ENCODE measurements around the gene ELFN1.

ELFN1 gene

GRCh38 chr7:1691601-1692514, 21.8 kb downstream of the ELFN1 start:
- DNase-seq: no peak
- Histone ChIP-seq H2AK5ac (ENCODE audit: low read length) (no peak overlapping the region), H3K4me2 (ENCODE audit: low read length) (no peak overlapping the region), H2BK5ac (ENCODE audit: low read length) (no peak overlapping the region), H4K8ac (ENCODE audit: low read depth, low read length) (no peak overlapping the region), H3K23ac (ENCODE audit: low read length) (no peak overlapping the region), H2BK15ac (replicated peaks; ENCODE audit: low read depth) (no peak overlapping the region), H3K18ac (ENCODE audit: low read length) (no peak overlapping the region), H3K4me3 (ENCODE audit: low read length) (no peak overlapping the region), H4K5ac (ENCODE audit: low read length) (no peak overlapping the region), H3K79me1 (ENCODE audit: low read length) (no peaks in the 10 kb centered on the region), H3K4ac (ENCODE audit: low read depth, low read length) (no peak overlapping the region), H3K4me1 (ENCODE audit: control insufficient read depth, low read depth, low read length) (no peaks in the 10 kb centered on the region), H3K9ac (ENCODE audit: low read length) (no peak overlapping the region), H3K27ac (ENCODE audit: low read depth, low read length) (no peak overlapping the region), H3K36me3 (ENCODE audit: control insufficient read depth, insufficient read depth, low read length) (no peaks in the 10 kb centered on the region), H2BK120ac (ENCODE audit: low read depth, low read length) (no peak overlapping the region), H3K79me2 (ENCODE audit: control insufficient read depth, insufficient read depth, low read length) (no peaks in the 10 kb centered on the region), H3K27me3 (ENCODE audit: insufficient read depth, low read length, poor library complexity) (no peaks in the 10 kb centered on the region), H3K56ac (ENCODE audit: low read length) (no peak overlapping the region)
- no CpG with 5 or more reads among the region's 27 CpGs for WGBS (ENCODE audit: extremely low coverage, insufficient coverage, low lambda C conversion rate)

- Histone ChIP-seq H3K23ac (ENCODE audit: low read length) (no peak overlapping the region), H3K9ac (ENCODE audit: low read length) (no peak overlapping the region), H2AK5ac (ENCODE audit: low read length) (no peak overlapping the region), H3K4me1 (ENCODE audit: control insufficient read depth, low read depth, low read length) (peaks cover 2% of the 10 kb centered on the region), H3K4me3 (ENCODE audit: low read length) (no peak overlapping the region), H3K36me3 (ENCODE audit: control insufficient read depth, insufficient read depth, low read length) (no peaks in the 10 kb centered on the region), H3K79me1 (ENCODE audit: low read length) (no peaks in the 10 kb centered on the region), H3K56ac (ENCODE audit: low read length) (no peak overlapping the region), H2BK120ac (ENCODE audit: low read depth, low read length) (no peak overlapping the region), H2BK5ac (ENCODE audit: low read length) (no peak overlapping the region), H3K79me2 (ENCODE audit: control insufficient read depth, insufficient read depth, low read length) (no peaks in the 10 kb centered on the region), H3K4ac (ENCODE audit: low read depth, low read length) (no peak overlapping the region), H2BK15ac (replicated peaks; ENCODE audit: low read depth) (no peak overlapping the region), H3K4me2 (ENCODE audit: low read length) (no peak overlapping the region), H3K27ac (ENCODE audit: low read depth, low read length) (no peak overlapping the region), H4K8ac (ENCODE audit: low read depth, low read length) (no peak overlapping the region), H4K5ac (ENCODE audit: low read length) (no peak overlapping the region), H3K27me3 (ENCODE audit: insufficient read depth, low read length, poor library complexity) (no peaks in the 10 kb centered on the region), H3K18ac (ENCODE audit: low read length) (no peak overlapping the region)
- WGBS (ENCODE audit: extremely low coverage, insufficient coverage, low lambda C conversion rate): no CpG with 5 or more reads among the region's 27 CpGs
- no peak for DNase-seq
Measured at GRCh38 chr7:1692515-1693418, 22.7 kb downstream of the ELFN1 start.

GRCh38 chr7:1693419-1693990, 23.4 kb downstream of the ELFN1 start:
- H3K36me3 ChIP-seq (ENCODE audit: control insufficient read depth, insufficient read depth, low read length): no peaks in the 10 kb centered on the region
- no CpG with 5 or more reads among the region's 25 CpGs for WGBS (ENCODE audit: extremely low coverage, insufficient coverage, low lambda C conversion rate)

GRCh38 chr7:1693991-1694524, 24.0 kb downstream of the ELFN1 start:
- Histone ChIP-seq H2BK5ac (ENCODE audit: low read length) (no peak overlapping the region), H2AK5ac (ENCODE audit: low read length) (no peak overlapping the region), H3K9ac (ENCODE audit: low read length) (no peak overlapping the region), H3K27ac (ENCODE audit: low read depth, low read length) (no peak overlapping the region), H2BK15ac (replicated peaks; ENCODE audit: low read depth) (no peak overlapping the region), H3K56ac (ENCODE audit: low read length) (no peak overlapping the region), H2BK120ac (ENCODE audit: low read depth, low read length) (no peak overlapping the region), H3K79me2 (ENCODE audit: control insufficient read depth, insufficient read depth, low read length) (no peaks in the 10 kb centered on the region), H3K27me3 (ENCODE audit: insufficient read depth, low read length, poor library complexity) (no peaks in the 10 kb centered on the region), H3K23ac (ENCODE audit: low read length) (no peak overlapping the region), H3K18ac (ENCODE audit: low read length) (no peak overlapping the region), H4K5ac (ENCODE audit: low read length) (no peak overlapping the region), H3K79me1 (ENCODE audit: low read length) (no peaks in the 10 kb centered on the region), H3K4ac (ENCODE audit: low read depth, low read length) (no peak overlapping the region), H3K36me3 (ENCODE audit: control insufficient read depth, insufficient read depth, low read length) (no peaks in the 10 kb centered on the region), H3K4me1 (ENCODE audit: control insufficient read depth, low read depth, low read length) (peaks cover 4% of the 10 kb centered on the region), H3K4me2 (ENCODE audit: low read length) (no peak overlapping the region), H4K8ac (ENCODE audit: low read depth, low read length) (no peak overlapping the region), H3K4me3 (ENCODE audit: low read length) (no peak overlapping the region)
- DNase-seq: peak; percentile 95
- no CpG with 5 or more reads among the region's 16 CpGs for WGBS (ENCODE audit: extremely low coverage, insufficient coverage, low lambda C conversion rate)

More at GRCh38 chr7:1693419-1693990, 23.4 kb downstream of the ELFN1 start:
- H3K18ac ChIP-seq (ENCODE audit: low read length): no peak overlapping the region
- no peak overlapping the region for H2BK15ac ChIP-seq (replicated peaks; ENCODE audit: low read depth)
- no peak overlapping the region for H3K4me2 ChIP-seq (ENCODE audit: low read length)
- H4K8ac ChIP-seq (ENCODE audit: low read depth, low read length): no peak overlapping the region
- no peak overlapping the region for H3K9ac ChIP-seq (ENCODE audit: low read length)
- no peaks in the 10 kb centered on the region for H3K27me3 ChIP-seq (ENCODE audit: insufficient read depth, low read length, poor library complexity)
- no peaks in the 10 kb centered on the region for H3K79me2 ChIP-seq (ENCODE audit: control insufficient read depth, insufficient read depth, low read length)
- H4K5ac ChIP-seq (ENCODE audit: low read length): no peak overlapping the region
- no peak overlapping the region for H2AK5ac ChIP-seq (ENCODE audit: low read length)
- H3K4me3 ChIP-seq (ENCODE audit: low read length): no peak overlapping the region
- no peak overlapping the region for H3K56ac ChIP-seq (ENCODE audit: low read length)
- H3K4ac ChIP-seq (ENCODE audit: low read depth, low read length): no peak overlapping the region
- H3K27ac ChIP-seq (ENCODE audit: low read depth, low read length): no peak overlapping the region
- H2BK5ac ChIP-seq (ENCODE audit: low read length): no peak overlapping the region
- no peak overlapping the region for H2BK120ac ChIP-seq (ENCODE audit: low read depth, low read length)
- no peaks in the 10 kb centered on the region for H3K79me1 ChIP-seq (ENCODE audit: low read length)
- H3K4me1 ChIP-seq (ENCODE audit: control insufficient read depth, low read depth, low read length): peaks cover 4% of the 10 kb centered on the region
- H3K23ac ChIP-seq (ENCODE audit: low read length): no peak overlapping the region
- DNase-seq: no peak

GRCh38 chr7:1694611-1695511, 24.8 kb downstream of the ELFN1 start:
- H3K23ac ChIP-seq (ENCODE audit: low read length): no peak overlapping the region
- no peak overlapping the region for H4K8ac ChIP-seq (ENCODE audit: low read depth, low read length)
- no peaks in the 10 kb centered on the region for H3K27me3 ChIP-seq (ENCODE audit: insufficient read depth, low read length, poor library complexity)
- H3K36me3 ChIP-seq (ENCODE audit: control insufficient read depth, insufficient read depth, low read length): no peaks in the 10 kb centered on the region
- H3K79me1 ChIP-seq (ENCODE audit: low read length): no peaks in the 10 kb centered on the region
- no peak overlapping the region for H2BK120ac ChIP-seq (ENCODE audit: low read depth, low read length)
- DNase-seq: no peak
- no peak overlapping the region for H3K9ac ChIP-seq (ENCODE audit: low read length)
- H2BK5ac ChIP-seq (ENCODE audit: low read length): no peak overlapping the region
- H3K18ac ChIP-seq (ENCODE audit: low read length): no peak overlapping the region
- no peak overlapping the region for H3K4me2 ChIP-seq (ENCODE audit: low read length)
- H3K56ac ChIP-seq (ENCODE audit: low read length): no peak overlapping the region
- no peak overlapping the region for H2AK5ac ChIP-seq (ENCODE audit: low read length)
- no peak overlapping the region for H4K5ac ChIP-seq (ENCODE audit: low read length)
- H3K27ac ChIP-seq (ENCODE audit: low read depth, low read length): no peak overlapping the region
- WGBS (ENCODE audit: extremely low coverage, insufficient coverage, low lambda C conversion rate): no CpG with 5 or more reads among the region's 31 CpGs
- H3K4ac ChIP-seq (ENCODE audit: low read depth, low read length): no peak overlapping the region
- H3K4me3 ChIP-seq (ENCODE audit: low read length): no peak overlapping the region
- no peaks in the 10 kb centered on the region for H3K79me2 ChIP-seq (ENCODE audit: control insufficient read depth, insufficient read depth, low read length)
- peaks cover 4% of the 10 kb centered on the region for H3K4me1 ChIP-seq (ENCODE audit: control insufficient read depth, low read depth, low read length)
- no peak overlapping the region for H2BK15ac ChIP-seq (replicated peaks; ENCODE audit: low read depth)

All from mesendoderm (in vitro differentiated cells).